K562 (cell line): ENCODE measurements around the gene PRDM4. TPM values are rescaled to one million over a fixed set of nuclear protein-coding genes. Genes with fewer than 3 reads are reported as not detected.

ENCODE experiments used
- ARHGAP35 ChIP-seq: fragments of 450-650 bp; IDR thresholded peaks from 2 replicates; pipeline ENCODE4 v1.6.1; 2018; ENCODE audit not compliant: partially characterized antibody
- BCLAF1 ChIP-seq, 2 experiments: fragments of 450-650 bp in 1 of 2; IDR thresholded peaks; 2 replicates each; pipeline ENCODE4 v1.6.1; 2011 to 2017; ENCODE audit warnings: low read depth in 2 of 2, antibody characterized with exemption in 1 of 2, borderline replicate concordance in 1 of 2, low read length in 1 of 2, mild to moderate bottlenecking in 1 of 2, mixed read lengths in 1 of 2; ENCODE audit not compliant: control insufficient read depth in 1 of 2
- CSDE1 ChIP-seq, 2 experiments: fragments of 450-650 bp; IDR thresholded peaks; 2 replicates each; pipeline ENCODE4 v1.6.1; 2016; ENCODE audit warnings: mild to moderate bottlenecking in 1 of 2
- DEAF1 ChIP-seq: fragments of 450-650 bp; formaldehyde crosslinking; IDR thresholded peaks from 2 replicates; pipeline ENCODE4 v1.4.0; 2020; ENCODE audit warnings: mild to moderate bottlenecking, moderate library complexity
- EP400 ChIP-seq: fragments of 450-650 bp; IDR thresholded peaks from 2 replicates; pipeline ENCODE4 v1.6.1; 2017; ENCODE audit warnings: antibody characterized with exemption, mild to moderate bottlenecking, moderate library complexity
- HMBOX1 ChIP-seq: sonication (generic); IDR thresholded peaks from 2 replicates; pipeline ENCODE4 v1.6.1; 2016
- HMG20B ChIP-seq: fragments of 250-450 bp; sonication (Bioruptor Pico); IDR thresholded peaks from 2 replicates; pipeline ENCODE4 v1.5.0; 2021; ENCODE audit warnings: mild to moderate bottlenecking
- JUND ChIP-seq, 2 experiments: IDR thresholded peaks; 2 replicates in 1 of 2; 3 replicates in 1 of 2; pipeline ENCODE4 v1.6.1; 2011; ENCODE audit warnings: borderline replicate concordance in 2 of 2, low read depth in 2 of 2, low read length in 2 of 2, improper control_type of control experiment in 1 of 2, missing biosample characterization in 1 of 2, missing genetic modification characterization in 1 of 2, missing genetic modification reagents in 1 of 2
- MLX ChIP-seq, 2 experiments: fragments of 450-650 bp in 1 of 2; sonication (generic) in 1 of 2; formaldehyde crosslinking; conservative IDR thresholded peaks; 2 replicates each; pipeline versions ENCODE4 v1.4.0 to v1.8.1; 2020 to 2022; ENCODE audit warnings: mild to moderate bottlenecking in 1 of 2, missing genetic modification reagents in 1 of 2
- NEUROD1 ChIP-seq: fragments of 150-350 bp; IDR thresholded peaks from 2 replicates; pipeline ENCODE4 v1.6.1; 2014; ENCODE audit warnings: borderline replicate concordance, low read length, low read depth; ENCODE audit not compliant: partially characterized antibody
- NR0B1 ChIP-seq: fragments of 450-650 bp; IDR thresholded peaks from one replicate; pipeline ENCODE4 v1.6.1; 2018; ENCODE audit warnings: mild to moderate bottlenecking, moderate library complexity; ENCODE audit not compliant: partially characterized antibody
- NRF1 ChIP-seq, 2 experiments: fragments of 450-650 bp; IDR thresholded peaks in 1 of 2; conservative IDR thresholded peaks in 1 of 2; 2 replicates each; pipeline ENCODE4 v1.6.1; 2014; ENCODE audit warnings: mild to moderate bottlenecking in 2 of 2
- PHF21A ChIP-seq: fragments of 450-650 bp; IDR thresholded peaks from 2 replicates; pipeline ENCODE4 v1.6.1; 2017; ENCODE audit warnings: low read depth, borderline replicate concordance
- SMAD3 ChIP-seq: fragments of 450-650 bp; formaldehyde crosslinking; conservative IDR thresholded peaks from 2 replicates; pipeline ENCODE4 v1.4.0; 2020; ENCODE audit warnings: mild to moderate bottlenecking
- U2AF2 ChIP-seq: fragments of 200-400 bp; formaldehyde crosslinking; optimal IDR thresholded peaks from 2 replicates; pipeline ENCODE3; 2017; ENCODE audit warnings: low read depth, mild to moderate bottlenecking, low read length
- ZBED1 ChIP-seq: IDR thresholded peaks from 2 replicates; pipeline ENCODE4 v1.6.1; 2014
- ZC3H4 ChIP-seq: sonication (generic); formaldehyde crosslinking; IDR thresholded peaks from 2 replicates; pipeline ENCODE4 v1.9.0; 2021; ENCODE audit warnings: missing genetic modification reagents, borderline replicate concordance
- ZNF197 ChIP-seq: fragments of 200-800 bp; sonication (Bioruptor generic); IDR thresholded peaks from 2 replicates; pipeline ENCODE4 v1.6.1; 2016; ENCODE audit warnings: low read depth, missing genetic modification characterization, missing compliant biosample characterization
- ZNF75A ChIP-seq: fragments of 450-650 bp; formaldehyde crosslinking; IDR thresholded peaks from 2 replicates; pipeline ENCODE4 v1.4.0; 2020; ENCODE audit warnings: mild to moderate bottlenecking
- ZNF77 ChIP-seq: fragments of 250-450 bp; sonication (Bioruptor Pico); IDR thresholded peaks from 2 replicates; pipeline ENCODE4 v1.5.0; 2020
- polyA plus RNA-seq, 8 experiments: library from polyadenylated mRNA; depleted of rRNA in 4 of 8; stranded (reverse) in 5 of 8; unstranded in 3 of 8; fragments of >200 nt; fragmentation: Nextera tagmentation in 2 of 8; fragmentation: Illumina TruSeq in 1 of 8; extraction: Ambion mirVana in 2 of 8; extraction: Trizol in 1 of 8; gene quantifications; 2 replicates each; pipeline versions ENCODE4 v1.2.1 to v1.2.3, GENCODE V29; 2011 to 2014; ENCODE audit warnings: inconsistent platforms in 1 of 8, missing spikeins in 1 of 8
- total RNA-seq, 7 experiments: library from RNA; depleted of rRNA in 6 of 7; stranded (reverse); fragments of >200 nt in 6 of 7; fragmentation: Illumina TruSeq in 2 of 7; extraction: Trizol in 2 of 7; gene quantifications; 2 replicates each; pipeline versions ENCODE4 v1.2.1 to v1.2.3, GENCODE V29; 2011 to 2021; ENCODE audit warnings: low replicate concordance in 1 of 7

Gene PRDM4
- total and polyA plus RNA-seq, 9 of the 15 experiments (the other 6 are each of a cell fraction or from before 2014, with no cell fraction given): 5.9 to 26.0 (median 20.0) TPM

GRCh38 chr12:107760809-107761501 is at the start of gene PRDM4 (continued):
- TF ChIP-seq ZC3H4 (CRISPR knock-in tag): no peak
- TF ChIP-seq DEAF1 (CRISPR knock-in tag): 0 out of 2 replicates have a peak, but pooled peaks have one; percentile 8
- no peak for TF ChIP-seq BCLAF1 (IDR thresholded peaks at IDR 0.05; ENCODE audit: borderline replicate concordance in 1 of 2, control insufficient read depth in 1 of 2, low read depth in 2 of 2, low read length in 1 of 2)
- no peak for TF ChIP-seq NR0B1
- TF ChIP-seq HMBOX1: no peak
- no peak for TF ChIP-seq ZBED1
- TF ChIP-seq SMAD3 (CRISPR knock-in tag): no peak
- no peak for TF ChIP-seq ZNF77
- TF ChIP-seq ARHGAP35: no peak
- TF ChIP-seq ZNF75A: no peak
- peak; percentile 96 to 97 for TF ChIP-seq NRF1 (conservative IDR thresholded peaks at IDR 0.05 in 1 of 2, IDR thresholded peaks at IDR 0.05 in 1 of 2)
- peak; percentile 29; the same call in 1 of the 2 replicates for TF ChIP-seq JUND (IDR thresholded peaks at IDR 0.05; ENCODE audit: borderline replicate concordance, low read depth, low read length)
- no peak for TF ChIP-seq JUND (tag; IDR thresholded peaks at IDR 0.05; ENCODE audit: borderline replicate concordance, low read depth, low read length)
- TF ChIP-seq NEUROD1: peak; percentile 38
- no peak for TF ChIP-seq MLX (CRISPR knock-in tag; conservative IDR thresholded peaks at IDR 0.05)
- no peak for TF ChIP-seq ZNF197 (CRISPR knock-in tag)
- TF ChIP-seq PHF21A: no peak
- no peak for TF ChIP-seq HMG20B (CRISPR knock-in tag)
- TF ChIP-seq EP400: peak; percentile 37; the same call in 1 of the 2 replicates
- no peak for TF ChIP-seq U2AF2
- TF ChIP-seq CSDE1 (IDR thresholded peaks at IDR 0.05): peak in 1 of 2 experiments; percentile 86; a peak in 2 of 4 replicates
